NCI-H1436 treated with DMSO at 0.1 percent for 48 hours (cell line): Measurements from ENCODE around the gene ERGIC1.

ENCODE experiments used
- DNase-seq: peaks from one replicate; lab custom pipeline; 2025; lab: John Stamatoyannopoulos, UW

The ERGIC1 gene

GRCh38 chr5:172921906-172922305 is 87.9 kb downstream of the ERGIC1 start:
- DNase-seq, result no peak

GRCh38 chr5:172923539-172923938 is 89.5 kb downstream of the ERGIC1 start:
- no peak for DNase-seq

GRCh38 chr5:172925336-172925948 is 91.4 kb downstream of the ERGIC1 start:
- DNase-seq, result no peak

- no peak for DNase-seq
Measured at GRCh38 chr5:172926008-172926523, 92.0 kb downstream of the ERGIC1 start.

GRCh38 chr5:172926796-172927195 is 92.7 kb downstream of the ERGIC1 start:
- DNase-seq, result no peak

GRCh38 chr5:172929371-172929838 is 95.4 kb downstream of the ERGIC1 start:
- DNase-seq, result no peak

- no peak for DNase-seq
Measured at GRCh38 chr5:172931001-172931536, 97.0 kb downstream of the ERGIC1 start.

GRCh38 chr5:172932313-172933017 is 98.4 kb downstream of the ERGIC1 start:
- no peak for DNase-seq

- DNase-seq, result no peak
Measured at GRCh38 chr5:172933238-172933637, 99.2 kb downstream of the ERGIC1 start.

- DNase-seq, result no peak
Measured at GRCh38 chr5:172935096-172935495, 101.0 kb downstream of the ERGIC1 start.

- DNase-seq, result no peak
Measured at GRCh38 chr5:172936401-172936800, 102.3 kb downstream of the ERGIC1 start.

- no peak for DNase-seq
Measured at GRCh38 chr5:172939071-172939470, 105.0 kb downstream of the ERGIC1 start.

- no peak for DNase-seq
Measured at GRCh38 chr5:172939611-172940267, 105.7 kb downstream of the ERGIC1 start.

GRCh38 chr5:172940268-172941066 is 106.4 kb downstream of the ERGIC1 start:
- no peak for DNase-seq

- DNase-seq, result no peak
Measured at GRCh38 chr5:172941067-172941516, 107.0 kb downstream of the ERGIC1 start.

- no peak for DNase-seq
Measured at GRCh38 chr5:172942556-172942955, 108.5 kb downstream of the ERGIC1 start.

- DNase-seq, result no peak
Measured at GRCh38 chr5:172943283-172943841, 109.3 kb downstream of the ERGIC1 start.

GRCh38 chr5:172943906-172944305 is 109.9 kb downstream of the ERGIC1 start:
- no peak for DNase-seq

- DNase-seq, result no peak
Measured at GRCh38 chr5:172944741-172945140, 110.7 kb downstream of the ERGIC1 start.

GRCh38 chr5:172945151-172945550 is 111.1 kb downstream of the ERGIC1 start:
- no peak for DNase-seq

- no peak for DNase-seq
Measured at GRCh38 chr5:172946146-172946545, 112.1 kb downstream of the ERGIC1 start.
